ENCODE results near the gene NFASC. TPM values are rescaled to one million over a fixed set of nuclear protein-coding genes. Genes with fewer than 3 reads are reported as not detected.

The NFASC gene
- total RNA-seq, 1 donor from 2014 or later: 3.8 TPM

DNA sequence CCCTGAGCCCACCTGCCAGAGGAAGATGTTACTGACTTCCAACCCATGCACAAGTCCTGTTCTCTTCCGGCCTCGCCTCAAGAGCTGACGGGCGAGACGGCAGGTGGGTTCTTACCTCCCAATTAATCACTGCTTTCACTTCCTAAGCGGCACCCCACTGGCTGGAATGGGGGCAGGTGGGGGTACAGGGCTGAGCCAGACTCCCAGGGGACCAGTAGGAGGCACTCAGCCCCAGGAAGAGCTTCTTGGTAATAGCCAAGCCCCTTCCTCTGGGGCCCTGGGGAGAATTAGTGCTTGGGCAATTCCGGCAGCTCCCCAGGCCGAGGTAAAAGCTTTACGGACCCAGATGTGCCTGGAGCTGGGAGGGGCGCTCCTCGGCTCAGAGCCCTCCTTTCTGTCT, 182.0 kb downstream of the NFASC start:
- Mint-ChIP-seq H3K4me3 (ENCODE audit: unreplicated experiment) (no peak overlapping the region), H3K27me3 (ENCODE audit: unreplicated experiment) (peaks cover 9% of the 10 kb centered on the region), H3K36me3 (ENCODE audit: low read depth, unreplicated experiment) (no peaks in the 10 kb centered on the region), H3K27ac (ENCODE audit: unreplicated experiment) (no peak overlapping the region), H3K4me1 (ENCODE audit: unreplicated experiment) (no peaks in the 10 kb centered on the region), H3K9me3 (ENCODE audit: unreplicated experiment) (no peaks in the 10 kb centered on the region)
- no peak for DNase-seq (ENCODE audit: low spot score)
- TF ChIP-seq, protein P1, sequence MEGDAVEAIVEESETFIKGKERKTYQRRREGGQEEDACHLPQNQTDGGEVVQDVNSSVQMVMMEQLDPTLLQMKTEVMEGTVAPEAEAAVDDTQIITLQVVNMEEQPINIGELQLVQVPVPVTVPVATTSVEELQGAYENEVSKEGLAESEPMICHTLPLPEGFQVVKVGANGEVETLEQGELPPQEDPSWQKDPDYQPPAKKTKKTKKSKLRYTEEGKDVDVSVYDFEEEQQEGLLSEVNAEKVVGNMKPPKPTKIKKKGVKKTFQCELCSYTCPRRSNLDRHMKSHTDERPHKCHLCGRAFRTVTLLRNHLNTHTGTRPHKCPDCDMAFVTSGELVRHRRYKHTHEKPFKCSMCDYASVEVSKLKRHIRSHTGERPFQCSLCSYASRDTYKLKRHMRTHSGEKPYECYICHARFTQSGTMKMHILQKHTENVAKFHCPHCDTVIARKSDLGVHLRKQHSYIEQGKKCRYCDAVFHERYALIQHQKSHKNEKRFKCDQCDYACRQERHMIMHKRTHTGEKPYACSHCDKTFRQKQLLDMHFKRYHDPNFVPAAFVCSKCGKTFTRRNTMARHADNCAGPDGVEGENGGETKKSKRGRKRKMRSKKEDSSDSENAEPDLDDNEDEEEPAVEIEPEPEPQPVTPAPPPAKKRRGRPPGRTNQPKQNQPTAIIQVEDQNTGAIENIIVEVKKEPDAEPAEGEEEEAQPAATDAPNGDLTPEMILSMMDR (IDR thresholded peaks at IDR 0.05; ENCODE audit: unreplicated experiment): no peak

DNA sequence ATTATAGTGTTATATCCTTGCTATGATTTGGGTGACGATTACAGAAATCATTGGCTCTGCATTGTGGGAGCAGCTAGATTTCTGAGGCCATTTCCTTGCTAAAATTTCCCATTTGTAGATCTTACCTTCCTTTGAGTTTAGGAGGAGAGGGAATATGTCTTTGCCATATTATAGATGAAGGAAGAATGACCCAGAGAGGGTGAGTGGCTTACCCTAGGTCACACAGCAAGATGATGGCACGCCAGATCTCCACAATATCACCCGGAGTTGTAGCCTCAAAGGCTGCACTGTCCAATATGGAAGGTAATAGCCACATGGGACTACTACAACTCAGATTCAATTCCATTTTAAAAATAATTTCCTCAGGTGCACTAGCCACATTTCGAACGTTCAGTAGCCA, 182.6 kb downstream of the NFASC start:
- Mint-ChIP-seq H3K27me3 (ENCODE audit: unreplicated experiment) (peaks cover 9% of the 10 kb centered on the region), H3K4me3 (ENCODE audit: unreplicated experiment) (peak overlapping the region; percentile 9), H3K27ac (ENCODE audit: unreplicated experiment) (no peak overlapping the region), H3K4me1 (ENCODE audit: unreplicated experiment) (no peaks in the 10 kb centered on the region), H3K36me3 (ENCODE audit: low read depth, unreplicated experiment) (no peaks in the 10 kb centered on the region), H3K9me3 (ENCODE audit: unreplicated experiment) (no peaks in the 10 kb centered on the region)
- no peak for DNase-seq (ENCODE audit: low spot score)
- TF ChIP-seq, protein P1 (IDR thresholded peaks at IDR 0.05; ENCODE audit: unreplicated experiment): no peak

DNA sequence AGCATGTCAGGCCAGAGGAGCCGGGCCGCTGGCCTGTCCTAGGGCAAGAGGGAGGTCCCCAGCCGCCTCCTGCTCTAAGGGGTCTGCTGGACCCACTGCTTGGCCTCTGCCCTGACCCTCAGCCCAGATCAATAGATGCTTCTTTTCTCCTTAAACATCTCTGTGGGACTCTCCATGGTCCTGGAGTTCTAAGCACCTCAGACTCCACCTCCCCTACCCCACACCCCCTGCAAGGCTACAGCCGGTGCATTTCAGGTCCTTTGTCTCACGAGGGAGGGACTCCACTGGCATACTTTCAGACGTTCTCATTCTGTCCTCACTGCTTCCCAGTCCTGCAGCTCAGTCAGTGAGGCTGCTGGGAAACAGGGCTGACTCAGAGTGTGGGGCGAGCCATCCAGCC, 183.4 kb downstream of the NFASC start:
- TF ChIP-seq, protein P1 (IDR thresholded peaks at IDR 0.05; ENCODE audit: unreplicated experiment): no peak
- Mint-ChIP-seq H3K9me3 (ENCODE audit: unreplicated experiment) (no peaks in the 10 kb centered on the region), H3K27me3 (ENCODE audit: unreplicated experiment) (peaks cover 9% of the 10 kb centered on the region), H3K4me1 (ENCODE audit: unreplicated experiment) (no peaks in the 10 kb centered on the region), H3K27ac (ENCODE audit: unreplicated experiment) (no peak overlapping the region), H3K36me3 (ENCODE audit: low read depth, unreplicated experiment) (no peaks in the 10 kb centered on the region), H3K4me3 (ENCODE audit: unreplicated experiment) (no peak overlapping the region)
- DNase-seq (ENCODE audit: low spot score): no peak

DNA sequence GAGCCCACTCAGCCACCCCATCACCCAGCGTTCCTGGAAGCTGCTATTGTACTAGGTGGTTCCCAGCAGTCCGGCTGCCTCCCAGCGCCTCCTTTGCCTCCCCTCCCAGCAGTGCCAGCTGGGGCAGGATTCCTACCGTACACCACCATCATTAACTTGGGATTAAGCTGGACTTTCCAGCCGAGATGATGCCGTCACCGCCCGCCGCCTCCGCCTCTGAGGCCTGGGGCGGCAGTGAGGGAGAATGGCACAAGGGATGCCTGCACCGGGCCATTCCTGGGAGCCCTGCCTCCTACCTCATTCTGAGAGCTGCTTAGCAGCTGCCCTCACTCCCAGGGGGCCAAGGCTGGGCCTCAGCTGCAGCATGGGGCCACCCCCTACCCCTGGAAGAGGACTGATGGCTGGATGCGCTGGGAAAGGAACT, 185.5 kb downstream of the NFASC start:
- TF ChIP-seq, protein P1 (IDR thresholded peaks at IDR 0.05; ENCODE audit: unreplicated experiment): no peak
- no peak for DNase-seq (ENCODE audit: low spot score)
- H3K9me3 Mint-ChIP-seq (ENCODE audit: unreplicated experiment): no peaks in the 10 kb centered on the region
- H3K4me3 Mint-ChIP-seq (ENCODE audit: unreplicated experiment): no peak overlapping the region
- no peaks in the 10 kb centered on the region for H3K4me1 Mint-ChIP-seq (ENCODE audit: unreplicated experiment)
- H3K27ac Mint-ChIP-seq (ENCODE audit: unreplicated experiment): no peak overlapping the region
- no peaks in the 10 kb centered on the region for H3K36me3 Mint-ChIP-seq (ENCODE audit: low read depth, unreplicated experiment)
- H3K27me3 Mint-ChIP-seq (ENCODE audit: unreplicated experiment): peaks cover 6% of the 10 kb centered on the region

DNA sequence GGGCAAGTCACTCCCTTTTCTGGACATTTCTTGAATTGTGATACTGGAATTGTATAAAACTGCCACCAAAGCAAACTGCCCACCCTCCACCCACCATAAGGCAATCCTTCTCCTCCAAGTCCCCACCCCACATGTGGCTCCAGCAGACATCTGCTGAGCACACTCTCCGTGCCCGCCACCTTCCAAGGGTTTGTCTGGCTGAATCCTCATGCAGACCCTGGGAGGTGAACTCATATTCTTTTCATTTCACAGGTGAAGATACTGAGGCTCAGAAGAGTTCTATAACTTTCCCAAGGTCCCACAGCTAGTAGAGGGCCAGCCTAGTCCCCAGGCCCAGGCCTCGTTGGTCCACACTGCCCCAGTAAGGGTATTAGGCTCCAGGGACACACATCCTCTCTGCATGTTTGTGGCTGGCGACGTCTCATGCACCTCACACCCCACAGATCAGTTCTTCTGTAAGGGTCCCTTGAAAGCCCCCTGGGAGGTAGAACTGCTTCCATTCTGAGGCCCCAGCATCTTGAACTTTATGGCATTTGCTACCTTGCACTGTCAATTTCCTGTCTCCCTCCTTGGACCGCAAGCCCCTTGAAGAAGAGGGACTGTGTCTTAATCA, 186.4 kb downstream of the NFASC start:
- no peaks in the 10 kb centered on the region for H3K4me1 Mint-ChIP-seq (ENCODE audit: unreplicated experiment)
- no peaks in the 10 kb centered on the region for H3K9me3 Mint-ChIP-seq (ENCODE audit: unreplicated experiment)
- no peak for DNase-seq (ENCODE audit: low spot score)
- no peak overlapping the region for H3K27ac Mint-ChIP-seq (ENCODE audit: unreplicated experiment)
- no peak overlapping the region for H3K4me3 Mint-ChIP-seq (ENCODE audit: unreplicated experiment)
- peaks cover 6% of the 10 kb centered on the region for H3K27me3 Mint-ChIP-seq (ENCODE audit: unreplicated experiment)
- TF ChIP-seq, protein P1 (IDR thresholded peaks at IDR 0.05; ENCODE audit: unreplicated experiment): no peak
- no peaks in the 10 kb centered on the region for H3K36me3 Mint-ChIP-seq (ENCODE audit: low read depth, unreplicated experiment)

All from endothelial cell (in vitro differentiated cells).